ENCODE results near the gene RAB1A. TPM values are rescaled to one million over a fixed set of nuclear protein-coding genes. Genes with fewer than 3 reads are reported as not detected.
"Not testable (repeated sequence)": the region's sequence is repeated elsewhere in the genome, so short reads cannot be mapped to it uniquely, and the experiment has no call there.

RAB1A gene
- 114 and 125 TPM in 2 replicates for total RNA-seq

GRCh38 chr2:65129826-65130663 lies at the start of gene RAB1A:
RAB1A (minus strand) TSS chr2:65130106; CDS start chr2:65129915, 191 bp downstream.
- Histone ChIP-seq H3K4me3 (ENCODE audit: low read depth, low read length) (peak within 1 kb of the TSS; percentile 63), H3K36me3 (ENCODE audit: control insufficient read depth, insufficient read depth, low read length) (no peaks in the 10 kb centered on the region), H3K27me3 (ENCODE audit: control insufficient read depth, insufficient read depth, low read length) (no peaks in the 10 kb centered on the region)
- no peak for FAIRE-seq
- DNase-seq (ENCODE audit: low read depth) = peak; percentile 97
- TF ChIP-seq CTCF (IDR thresholded peaks at IDR 0.05; ENCODE audit: insufficient read depth, low read length, severe bottlenecking) = peak; percentile 37

GRCh38 chr2:65177751-65178442 lies 48.0 kb upstream of the RAB1A start:
- no peak for DNase-seq (ENCODE audit: low read depth)
- H3K27me3 ChIP-seq (ENCODE audit: control insufficient read depth, insufficient read depth, low read length) = no peaks in the 10 kb centered on the region
- no peak overlapping the region for H3K4me3 ChIP-seq (ENCODE audit: low read depth, low read length)
- no peaks in the 10 kb centered on the region for H3K36me3 ChIP-seq (ENCODE audit: control insufficient read depth, insufficient read depth, low read length)
- FAIRE-seq = no peak
- TF ChIP-seq CTCF (IDR thresholded peaks at IDR 0.05; ENCODE audit: insufficient read depth, low read length, severe bottlenecking) = no peak

GRCh38 chr2:65175894-65176530 lies 46.1 kb upstream of the RAB1A start:
- TF ChIP-seq CTCF (IDR thresholded peaks at IDR 0.05; ENCODE audit: insufficient read depth, low read length, severe bottlenecking) = no peak
- H3K4me3 ChIP-seq (ENCODE audit: low read depth, low read length) = no peak overlapping the region
- FAIRE-seq = no peak
- H3K36me3 ChIP-seq (ENCODE audit: control insufficient read depth, insufficient read depth, low read length) = no peaks in the 10 kb centered on the region
- H3K27me3 ChIP-seq (ENCODE audit: control insufficient read depth, insufficient read depth, low read length) = no peaks in the 10 kb centered on the region
- DNase-seq (ENCODE audit: low read depth) = no peak

GRCh38 chr2:65174031-65174430 lies 44.1 kb upstream of the RAB1A start:
- DNase-seq (ENCODE audit: low read depth) = peak; percentile 53
- not testable (repeated sequence) for FAIRE-seq; H3K36me3 ChIP-seq (ENCODE audit: control insufficient read depth, insufficient read depth, low read length)

GRCh38 chr2:65172994-65173790 lies 43.3 kb upstream of the RAB1A start:
- TF ChIP-seq CTCF (IDR thresholded peaks at IDR 0.05; ENCODE audit: insufficient read depth, low read length, severe bottlenecking) = no peak
- DNase-seq (ENCODE audit: low read depth) = no peak
- Histone ChIP-seq H3K4me3 (ENCODE audit: low read depth, low read length) (no peak overlapping the region), H3K36me3 (ENCODE audit: control insufficient read depth, insufficient read depth, low read length) (no peaks in the 10 kb centered on the region), H3K27me3 (ENCODE audit: control insufficient read depth, insufficient read depth, low read length) (no peaks in the 10 kb centered on the region)
- FAIRE-seq = no peak

More at GRCh38 chr2:65174031-65174430, 44.1 kb upstream of the RAB1A start:
- not testable (repeated sequence) for H3K27me3 ChIP-seq (ENCODE audit: control insufficient read depth, insufficient read depth, low read length); H3K4me3 ChIP-seq (ENCODE audit: low read depth, low read length)

- H3K27me3 ChIP-seq (ENCODE audit: control insufficient read depth, insufficient read depth, low read length); DNase-seq (ENCODE audit: low read depth); FAIRE-seq; H3K36me3 ChIP-seq (ENCODE audit: control insufficient read depth, insufficient read depth, low read length); H3K4me3 ChIP-seq (ENCODE audit: low read depth, low read length): not testable (repeated sequence)
Measured at GRCh38 chr2:65170611-65171477, 40.9 kb upstream of the RAB1A start.

Data from bronchial epithelial cell (primary cell).